H1 (cell line): Measurements from ENCODE around the gene UGT1A6. TPM values are rescaled to one million over a fixed set of nuclear protein-coding genes. Genes with fewer than 3 reads are reported as not detected.
A peak's percentile ranks its signal among the peaks of the same experiment; 100 is the strongest.

Experiments
- CTCF ChIA-PET: fragments of 300-600 bp; sonication (Branson Sonifier 250); formaldehyde crosslinking; loops from one replicate; lab custom pipeline; 2021; ENCODE audit not compliant: partially characterized antibody; lab: Charles Lee
- POLR2A ChIA-PET: fragments of 300-600 bp; sonication (Branson Sonifier 250); formaldehyde crosslinking; loops from one replicate; lab custom pipeline; 2021; ENCODE audit warnings: inconsistent platforms; ENCODE audit not compliant: partially characterized antibody; lab: Charles Lee
- DNase-seq, 2 experiments: peaks; one replicate each; pipeline versions ENCODE4 v3.0.0 to v3.0.0-alpha.2; 2010 to 2022; ENCODE audit warnings: low spot score in 2 of 2, low read depth in 1 of 2, mixed read lengths in 1 of 2
- FAIRE-seq: peaks from 2 replicates; lab custom pipeline; 2011; peaks lifted over from hg19 to GRCh38; lab: Jason Lieb, UNC
- H2AFZ ChIP-seq: 2 replicates; pipeline ENCODE4 v1.8.1; 2012; ENCODE audit warnings: low read length, inconsistent platforms
- H2AK5ac ChIP-seq: 2 replicates; pipeline ENCODE4 v1.6.1; 2013; ENCODE audit warnings: low read depth, low read length
- H2BK120ac ChIP-seq: replicated peaks from 2 replicates; pipeline ENCODE3; 2013; ENCODE audit warnings: low read depth, low read length, inconsistent platforms
- H2BK12ac ChIP-seq: 2 replicates; pipeline ENCODE4 v1.6.1; 2013; ENCODE audit warnings: low read depth, low read length
- H2BK15ac ChIP-seq: 2 replicates; pipeline ENCODE4 v1.6.1; 2013; ENCODE audit warnings: low read length
- H2BK20ac ChIP-seq: 2 replicates; pipeline ENCODE4 v1.6.1; 2013; ENCODE audit warnings: low read length
- H2BK5ac ChIP-seq: 2 replicates; pipeline ENCODE4 v1.6.1; 2013; ENCODE audit warnings: low read depth, low read length
- H3K14ac ChIP-seq: 2 replicates; pipeline ENCODE4 v1.6.1; 2013; ENCODE audit warnings: inconsistent platforms; ENCODE audit not compliant: insufficient read length
- H3K18ac ChIP-seq: 2 replicates; pipeline ENCODE4 v1.6.1; 2013; ENCODE audit warnings: low read length; ENCODE audit errors: extremely low read depth
- H3K23ac ChIP-seq: 2 replicates; pipeline ENCODE4 v1.6.1; 2013; ENCODE audit warnings: inconsistent platforms; ENCODE audit not compliant: insufficient read length
- H3K23me2 ChIP-seq: 2 replicates; pipeline ENCODE4 v1.6.1; 2013; ENCODE audit warnings: low read depth, low read length
- H3K27ac ChIP-seq: 2 replicates; pipeline ENCODE4 v1.6.1; 2011; ENCODE audit warnings: low read depth, low read length, inconsistent platforms
- H3K27me3 ChIP-seq, 4 experiments: replicated peaks in 1 of 4; 1 replicate in 1 of 4; 2 replicates in 3 of 4; pipeline versions ENCODE4 v1.6.1 to v1.8.1; 2011 to 2013; ENCODE audit warnings: low read length in 3 of 4, mild to moderate bottlenecking in 3 of 4, inconsistent platforms in 2 of 4, mixed read lengths in 2 of 4, moderate library complexity in 1 of 4; ENCODE audit not compliant: control insufficient read depth in 3 of 4, insufficient read depth in 3 of 4; ENCODE audit errors: extremely low read depth in 1 of 4
- H3K36me3 ChIP-seq, 4 experiments: 2 replicates each; pipeline versions ENCODE4 v1.6.1 to v1.8.1; 2011 to 2013; ENCODE audit warnings: mild to moderate bottlenecking in 4 of 4, low read length in 3 of 4, moderate library complexity in 2 of 4, control low read depth in 1 of 4, inconsistent platforms in 1 of 4; ENCODE audit not compliant: insufficient read depth in 4 of 4, control insufficient read depth in 2 of 4
- H3K4ac ChIP-seq: replicated peaks from 2 replicates; pipeline ENCODE3; 2013; ENCODE audit warnings: low read length, low read depth, mixed read lengths, inconsistent platforms; ENCODE audit not compliant: insufficient read length
- H3K4me1 ChIP-seq, 4 experiments: replicated peaks in 1 of 4; 1 replicate in 1 of 4; 2 replicates in 3 of 4; pipeline versions ENCODE4 v1.6.1 to v1.8.1; 2011 to 2013; ENCODE audit warnings: low read length in 3 of 4, inconsistent platforms in 2 of 4, mixed read lengths in 1 of 4; ENCODE audit not compliant: insufficient read depth in 4 of 4, control insufficient read depth in 3 of 4
- H3K4me2 ChIP-seq, 2 experiments: 2 replicates each; pipeline versions ENCODE4 v1.6.1 to v1.8.1; 2011 to 2013; ENCODE audit warnings: low read depth in 2 of 2, low read length in 2 of 2, control low read depth in 1 of 2, inconsistent platforms in 1 of 2, mild to moderate bottlenecking in 1 of 2; ENCODE audit not compliant: insufficient read depth in 1 of 2
- H3K4me3 ChIP-seq, 4 experiments: fragments of 200-600, 300-600 bp in 1 of 4; sonication (generic), shearing (Covaris generic), sonication (Bioruptor Twin) in 1 of 4; 2 replicates each; pipeline versions ENCODE4 v1.5.1 to v1.8.1; 2011 to 2016; ENCODE audit warnings: low read length in 4 of 4, low read depth in 3 of 4, control low read depth in 2 of 4, inconsistent platforms in 2 of 4, mild to moderate bottlenecking in 2 of 4, mixed read lengths in 1 of 4, moderate library complexity in 1 of 4; ENCODE audit not compliant: insufficient read depth in 2 of 4; ENCODE audit errors: extremely low read depth in 1 of 4
- H3K56ac ChIP-seq: replicated peaks from 2 replicates; pipeline ENCODE3; 2013; ENCODE audit warnings: low read depth, mild to moderate bottlenecking, mixed read lengths, low read length, inconsistent platforms; ENCODE audit not compliant: insufficient read length
- H3K79me1 ChIP-seq: 2 replicates; pipeline ENCODE4 v1.6.1; 2013; ENCODE audit warnings: low read depth, low read length, control low read depth
- H3K79me2 ChIP-seq, 2 experiments: 2 replicates each; pipeline versions ENCODE4 v1.6.1 to v1.8.1; 2012 to 2013; ENCODE audit warnings: low read length in 2 of 2, mild to moderate bottlenecking in 2 of 2, inconsistent platforms in 1 of 2; ENCODE audit not compliant: insufficient read depth in 2 of 2, control insufficient read depth in 1 of 2
- H3K9ac ChIP-seq, 4 experiments: replicated peaks in 1 of 4; 1 replicate in 1 of 4; 2 replicates in 3 of 4; pipeline versions ENCODE4 v1.6.1 to v1.8.1; 2011 to 2013; ENCODE audit warnings: low read depth in 3 of 4, low read length in 3 of 4, control low read depth in 2 of 4, mild to moderate bottlenecking in 2 of 4, moderate library complexity in 2 of 4, inconsistent platforms in 1 of 4; ENCODE audit errors: extremely low read depth in 1 of 4
- H3K9me3 ChIP-seq, 2 experiments: 2 replicates each; pipeline versions ENCODE4 v1.6.1 to v1.8.1; 2012 to 2013; ENCODE audit warnings: mild to moderate bottlenecking in 2 of 2, moderate library complexity in 2 of 2, control low read depth in 1 of 2, inconsistent platforms in 1 of 2, low read depth in 1 of 2, low read length in 1 of 2, mixed read lengths in 1 of 2; ENCODE audit not compliant: insufficient read depth in 2 of 2
- H4K20me1 ChIP-seq, 2 experiments: replicated peaks in 1 of 2; 2 replicates each; pipeline versions ENCODE3 to v1.8.1; 2011 to 2013; ENCODE audit warnings: inconsistent platforms in 2 of 2, low read length in 2 of 2, mild to moderate bottlenecking in 1 of 2; ENCODE audit not compliant: insufficient read depth in 2 of 2, control insufficient read depth in 1 of 2
- H4K5ac ChIP-seq: 2 replicates; pipeline ENCODE4 v1.6.1; 2013; ENCODE audit warnings: low read length, low read depth, mixed read lengths, inconsistent platforms; ENCODE audit not compliant: insufficient read length
- H4K8ac ChIP-seq: 2 replicates; pipeline ENCODE4 v1.8.0; 2013; ENCODE audit warnings: mild to moderate bottlenecking, moderate library complexity, low read length, inconsistent platforms; ENCODE audit not compliant: insufficient read depth; ENCODE audit errors: extremely low read depth
- H4K91ac ChIP-seq: replicated peaks from 2 replicates; pipeline ENCODE3; 2013; ENCODE audit warnings: low read length, mixed read lengths, inconsistent platforms; ENCODE audit not compliant: insufficient read length
- CREB1 ChIP-seq: IDR thresholded peaks from 2 replicates; pipeline ENCODE4 v1.6.1; 2012; ENCODE audit warnings: inconsistent platforms
- TCF12 ChIP-seq: IDR thresholded peaks from 2 replicates; pipeline ENCODE4 v1.6.1; 2011; ENCODE audit warnings: low read depth, mild to moderate bottlenecking, low read length
- WGBS, 2 experiments: shearing (Covaris generic) in 1 of 2; methylation state at CpG; one replicate each; pipeline versions ENCODE4 v1.1.6 to v1.1.7; 2013 to 2015; ENCODE audit warnings: low lambda C conversion rate in 2 of 2, mixed read lengths in 2 of 2, inconsistent platforms in 1 of 2, low coverage in 1 of 2, missing lambda C conversion rate in 1 of 2; ENCODE audit not compliant: insufficient replicate concordance in 2 of 2, insufficient coverage in 1 of 2, insufficient read length in 1 of 2; ENCODE audit errors: extremely low coverage in 1 of 2, missing lambda C conversion rate in 1 of 2; 5-methylcytosine and 5-hydroxymethylcytosine counted together
- polyA plus RNA-seq, 7 experiments: library from polyadenylated mRNA; depleted of rRNA in 3 of 7; stranded (reverse) in 5 of 7; unstranded in 2 of 7; fragments of >200 nt in 5 of 7; fragments of 200-250 nt in 2 of 7; gene quantifications; 1 replicate in 5 of 7; 2 replicates in 1 of 7; 4 replicates in 1 of 7; pipeline versions ENCODE4 v1.2.1 to v1.2.3, GENCODE V29; 2011 to 2013; ENCODE audit warnings: missing spikeins in 2 of 7, mixed read lengths in 2 of 7
- total RNA-seq: library from RNA; stranded (reverse); fragmentation: NEBNext Ultra II Directional; extraction: Animal tissue kit (Norgen Biotek cat#: 25700); gene quantifications from 2 replicates; pipeline ENCODE4 v1.2.1, GENCODE V29; 2021

The UGT1A6 gene
- total and polyA plus RNA-seq, 2 of the 8 experiments (the other 6 are each of a cell fraction or from before 2014, with no cell fraction given) = not detected

DNA sequence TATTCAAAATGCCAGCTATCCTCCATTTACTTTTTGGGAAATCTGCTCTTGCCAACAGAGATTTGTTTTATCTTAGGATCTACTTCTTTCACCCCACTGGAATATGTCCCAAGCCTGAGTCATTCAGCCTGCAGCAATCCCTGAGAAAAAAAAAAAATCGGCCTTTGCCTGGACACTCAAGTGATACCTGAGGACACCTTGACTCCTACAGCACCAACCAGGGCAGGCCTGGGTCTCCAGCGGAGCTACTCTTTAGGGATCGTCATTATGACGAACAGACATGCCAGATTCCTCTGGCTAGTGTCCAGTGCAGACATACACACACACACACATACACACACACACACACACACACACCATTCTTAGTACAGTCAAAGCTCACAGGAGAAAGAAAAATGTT lies 2.2 kb upstream of the UGT1A6 start:
- no peak overlapping the region for H4K8ac ChIP-seq
- 95% methylated on average over 4 of the region's 4 CpGs; no CpG with 5 or more reads in 1 of the 2 experiments for WGBS, 2 experiments
- ChIA-PET POLR2A (interaction anchor here (0.6 kb wide), 1 partner anchor 159 kb away, joined by 5 read pairs; no protein-coding TSS in a partner anchor), CTCF (interaction anchor here (1.1 to 2.7 kb wide), 2 partner anchors 9 to 21 kb away, joined by 3 to 19 read pairs; no protein-coding TSS in a partner anchor)
- no peak overlapping the region for H2BK5ac ChIP-seq
- no peaks in the 10 kb centered on the region for H3K36me3 ChIP-seq
- H4K20me1 ChIP-seq = no peaks in the 10 kb centered on the region
- no peak overlapping the region for H2AFZ ChIP-seq
- no peak overlapping the region for H3K18ac ChIP-seq
- H3K79me1 ChIP-seq = no peaks in the 10 kb centered on the region
- no peak for FAIRE-seq
- H3K27me3 ChIP-seq = no peaks in the 10 kb centered on the region
- peaks cover 0 to 2% of the 10 kb centered on the region in 2 experiments; a peak in 1 of 4 replicates for H3K9me3 ChIP-seq
- 0 out of 2 replicates have a peak overlapping the region, but pooled peaks have one; percentile 50 for H2BK12ac ChIP-seq
- H3K4me2 ChIP-seq = no peak overlapping the region
- H2BK20ac ChIP-seq = no peak overlapping the region
- H3K56ac ChIP-seq = no peak overlapping the region
- no peak overlapping the region for H3K9ac ChIP-seq
- no peak overlapping the region for H3K4ac ChIP-seq
- no peaks in the 10 kb centered on the region for H3K79me2 ChIP-seq
- H3K4me3 ChIP-seq = no peak overlapping the region
- no peak overlapping the region for H3K23ac ChIP-seq
- no peak for DNase-seq
- peaks cover 0 to 8% (median 2%) of the 10 kb centered on the region in 4 experiments; a peak in 1 of 7 replicates for H3K4me1 ChIP-seq
- H2BK15ac ChIP-seq = no peak overlapping the region
- H3K23me2 ChIP-seq = peaks cover 2% of the 10 kb centered on the region; the same call in 1 of the 2 replicates
- no peak overlapping the region for H3K14ac ChIP-seq
- no peak overlapping the region for H3K27ac ChIP-seq
- no peak overlapping the region for H2AK5ac ChIP-seq
- no peak for TF ChIP-seq CREB1
- TF ChIP-seq TCF12 = no peak
- H4K91ac ChIP-seq = no peak overlapping the region
- no peak overlapping the region for H4K5ac ChIP-seq
- no peak overlapping the region for H2BK120ac ChIP-seq
